SK-N-SH (cell line): ENCODE measurements around the gene FAM162A. TPM values are rescaled to one million over a fixed set of nuclear protein-coding genes. Genes with fewer than 3 reads are reported as not detected.

Experiments used
- CTCF ChIA-PET: fragments of 300-600, 350-600 bp; formaldehyde crosslinking; extraction: SDS; loops from one replicate; lab custom pipeline; 2021; lab: Yijun Ruan, JAX
- POLR2A ChIA-PET: fragments of 350-600 bp; sonication (Branson Sonifier 250); formaldehyde crosslinking; extraction: SDS; loops from one replicate; lab custom pipeline; 2020; ENCODE audit warnings: antibody characterized with exemption, inconsistent platforms; lab: Yijun Ruan, JAX
- DNase-seq: peaks from one replicate; pipeline ENCODE4 v3.0.0; 2012
- H2AFZ ChIP-seq: fragments of 200-600 bp; sonication (generic); 2 replicates; pipeline ENCODE4 v1.8.1; 2016; ENCODE audit warnings: antibody characterized with exemption, mild to moderate bottlenecking, low read depth
- H3F3A ChIP-seq: fragments of 200-600 bp; sonication (generic); replicated peaks from 2 replicates; pipeline ENCODE3; 2016; ENCODE audit warnings: antibody characterized with exemption, mild to moderate bottlenecking; ENCODE audit not compliant: insufficient read depth
- H3K27ac ChIP-seq, 2 experiments: fragments of 200-500 bp in 1 of 2; fragments of 200-600 bp in 1 of 2; sonication (Bioruptor generic) in 1 of 2; sonication (generic), shearing (Covaris generic) in 1 of 2; 2 replicates each; pipeline versions ENCODE4 v1.5.1 to v1.6.1; 2014 to 2016; ENCODE audit warnings: low read depth in 2 of 2, inconsistent platforms in 1 of 2, low read length in 1 of 2, mild to moderate bottlenecking in 1 of 2, mixed read lengths in 1 of 2
- H3K27me3 ChIP-seq: fragments of 200-600 bp; sonication (generic), shearing (Covaris generic); 2 replicates; pipeline ENCODE4 v1.6.1; 2016; ENCODE audit warnings: mixed run types; ENCODE audit not compliant: insufficient read depth
- H3K36me3 ChIP-seq, 2 experiments: fragments of 200-500 bp in 1 of 2; fragments of 200-600 bp in 1 of 2; sonication (Bioruptor generic) in 1 of 2; sonication (generic) in 1 of 2; replicated peaks in 1 of 2; 2 replicates each; pipeline versions ENCODE3 to v1.5.1; 2014 to 2016; ENCODE audit warnings: low read length in 1 of 2, mild to moderate bottlenecking in 1 of 2; ENCODE audit not compliant: insufficient read depth in 2 of 2, control insufficient read depth in 1 of 2
- H3K4me1 ChIP-seq, 2 experiments: fragments of 200-500 bp in 1 of 2; fragments of 200-600 bp in 1 of 2; sonication (Bioruptor generic) in 1 of 2; sonication (generic), shearing (Covaris generic) in 1 of 2; 2 replicates each; pipeline versions ENCODE4 v1.5.1 to v1.6.1; 2014 to 2016; ENCODE audit warnings: low read depth in 1 of 2, low read length in 1 of 2, mixed run types in 1 of 2; ENCODE audit not compliant: insufficient read depth in 2 of 2, control insufficient read depth in 1 of 2
- H3K4me2 ChIP-seq: fragments of 200-600 bp; sonication (generic), shearing (Covaris generic); 2 replicates; pipeline ENCODE4 v1.6.1; 2017; ENCODE audit warnings: mixed run types
- H3K4me3 ChIP-seq, 2 experiments: fragments of 200-500 bp in 1 of 2; fragments of 200-600 bp in 1 of 2; sonication (Bioruptor generic) in 1 of 2; sonication (generic), shearing (Covaris generic) in 1 of 2; 2 replicates each; pipeline versions ENCODE4 v1.5.1 to v1.8.1; 2014 to 2016; ENCODE audit warnings: low read depth in 2 of 2, inconsistent platforms in 1 of 2, low read length in 1 of 2, mild to moderate bottlenecking in 1 of 2, mixed read lengths in 1 of 2, moderate library complexity in 1 of 2
- H3K79me2 ChIP-seq: fragments of 200-600 bp; sonication (generic); 2 replicates; pipeline ENCODE4 v1.8.1; 2017; ENCODE audit warnings: mild to moderate bottlenecking; ENCODE audit not compliant: insufficient read depth
- H3K9ac ChIP-seq: fragments of 200-600 bp; sonication (generic); 2 replicates; pipeline ENCODE4 v1.6.1; 2017; ENCODE audit warnings: mixed run types
- H3K9me2 ChIP-seq: fragments of 200-600 bp; sonication (generic); 2 replicates; pipeline ENCODE4 v1.6.1; 2017; ENCODE audit warnings: mixed run types
- H3K9me3 ChIP-seq: fragments of 200-600 bp; sonication (generic); 2 replicates; pipeline ENCODE4 v1.6.1; 2017; ENCODE audit warnings: mixed run types, mild to moderate bottlenecking, moderate library complexity
- H4K20me1 ChIP-seq: fragments of 200-600 bp; sonication (generic); 2 replicates; pipeline ENCODE4 v1.6.1; 2017; ENCODE audit warnings: mild to moderate bottlenecking, mixed run types; ENCODE audit not compliant: insufficient read depth
- CHD2 ChIP-seq: fragments of 150-350 bp; IDR thresholded peaks from 2 replicates; pipeline ENCODE4 v1.6.1; 2018; ENCODE audit warnings: low read length; ENCODE audit not compliant: partially characterized antibody
- EP300 ChIP-seq, 2 experiments: IDR thresholded peaks; 2 replicates each; pipeline versions ENCODE4 v1.4.0 to v1.6.1; 2012; ENCODE audit warnings: borderline replicate concordance in 1 of 2, low read depth in 1 of 2, low read length in 1 of 2
- FOSL2 ChIP-seq: IDR thresholded peaks from 2 replicates; pipeline ENCODE4 v1.4.0; 2012; ENCODE audit warnings: low read depth, mild to moderate bottlenecking, moderate library complexity, borderline replicate concordance
- FOXM1 ChIP-seq: IDR thresholded peaks from 2 replicates; pipeline ENCODE4 v1.4.0; 2012; ENCODE audit warnings: low read depth, mild to moderate bottlenecking
- GABPA ChIP-seq: IDR thresholded peaks from 2 replicates; pipeline ENCODE4 v1.4.0; 2012; ENCODE audit warnings: low read depth, mild to moderate bottlenecking
- GATA2 ChIP-seq: sonication (generic); formaldehyde crosslinking; IDR thresholded peaks from 2 replicates; pipeline ENCODE4 v1.5.0; 2020; ENCODE audit warnings: mild to moderate bottlenecking, missing genetic modification reagents
- NFIC ChIP-seq: IDR thresholded peaks from 2 replicates; pipeline ENCODE4 v1.4.0; 2012; ENCODE audit warnings: borderline replicate concordance
- NRF1 ChIP-seq: IDR thresholded peaks from 2 replicates; pipeline ENCODE4 v1.6.1; 2012; ENCODE audit warnings: low read depth, mild to moderate bottlenecking, low read length
- POLR2AphosphoS5 ChIP-seq: IDR thresholded peaks from 2 replicates; pipeline ENCODE4 v1.6.1; 2012; ENCODE audit warnings: low read depth, low read length
- RAD21 ChIP-seq: IDR thresholded peaks from 2 replicates; pipeline ENCODE4 v1.6.1; 2012; ENCODE audit warnings: mild to moderate bottlenecking, low read length
- REST ChIP-seq: IDR thresholded peaks from 2 replicates; pipeline ENCODE4 v1.6.1; 2012; ENCODE audit warnings: mild to moderate bottlenecking, low read depth, low read length, moderate library complexity
- RXRA ChIP-seq: IDR thresholded peaks from 2 replicates; pipeline ENCODE4 v1.4.0; 2012; ENCODE audit warnings: low read depth, mild to moderate bottlenecking, borderline replicate concordance
- SMC3 ChIP-seq: IDR thresholded peaks from 2 replicates; pipeline ENCODE4 v1.6.1; 2012; ENCODE audit warnings: low read depth, low read length, improper control_type of control experiment
- YY1 ChIP-seq: IDR thresholded peaks from 2 replicates; pipeline ENCODE4 v1.4.0; 2012; ENCODE audit warnings: low read depth, mild to moderate bottlenecking
- WGBS: methylation state at CpG from one replicate; pipeline ENCODE4 v1.1.6; 2017; ENCODE audit warnings: low lambda C conversion rate; 5-methylcytosine and 5-hydroxymethylcytosine counted together
- polyA plus RNA-seq, 3 experiments: library from polyadenylated mRNA; depleted of rRNA; stranded (reverse); fragments of >200 nt; gene quantifications; 2 replicates each; pipeline ENCODE4 v1.2.3, GENCODE V29; 2012
- TF ChIP-seq, protein P1 (sequence below): IDR thresholded peaks from 2 replicates; pipeline ENCODE4 v1.4.0; 2012; ENCODE audit warnings: low read depth, borderline replicate concordance
- TF ChIP-seq, protein P2 (sequence below): IDR thresholded peaks from 2 replicates; pipeline ENCODE4 v1.4.0; 2012; ENCODE audit warnings: low read depth

Gene FAM162A
- polyA plus RNA-seq, 1 of the 3 experiments (the other 2 are of a cell fraction), result 35.1 TPM

DNA sequence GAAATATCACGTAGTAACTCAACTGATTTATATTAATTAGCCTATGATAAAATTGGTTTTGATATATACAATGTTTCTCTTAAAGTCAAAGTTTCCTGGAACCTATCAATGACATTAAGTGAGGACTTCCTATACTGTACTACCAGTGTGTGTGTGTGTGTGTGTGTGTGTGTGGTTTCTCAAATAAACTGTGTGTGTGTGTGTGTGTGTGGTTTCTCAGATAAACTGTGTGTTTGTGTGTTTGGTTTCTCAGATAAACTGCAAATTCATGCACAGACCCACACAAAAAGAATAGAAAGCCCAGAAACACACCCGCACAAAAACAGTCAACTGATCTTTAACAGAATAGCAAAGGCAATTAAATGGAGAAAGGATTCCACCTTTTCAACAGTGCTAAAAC lies 46.4 kb downstream of the FAM162A start (continued):
- no peak for TF ChIP-seq REST
- no peak for TF ChIP-seq RXRA
- no peak for TF ChIP-seq SMC3
- TF ChIP-seq CHD2, result no peak
- TF ChIP-seq GATA2 (CRISPR knock-in tag), result no peak
- TF ChIP-seq, protein P1, sequence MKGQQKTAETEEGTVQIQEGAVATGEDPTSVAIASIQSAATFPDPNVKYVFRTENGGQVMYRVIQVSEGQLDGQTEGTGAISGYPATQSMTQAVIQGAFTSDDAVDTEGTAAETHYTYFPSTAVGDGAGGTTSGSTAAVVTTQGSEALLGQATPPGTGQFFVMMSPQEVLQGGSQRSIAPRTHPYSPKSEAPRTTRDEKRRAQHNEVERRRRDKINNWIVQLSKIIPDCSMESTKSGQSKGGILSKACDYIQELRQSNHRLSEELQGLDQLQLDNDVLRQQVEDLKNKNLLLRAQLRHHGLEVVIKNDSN, result no peak
- TF ChIP-seq EP300 (IDR thresholded peaks at IDR 0.05; ENCODE audit: borderline replicate concordance in 1 of 2, low read depth in 1 of 2, low read length in 1 of 2), result no peak
- TF ChIP-seq, protein P2, sequence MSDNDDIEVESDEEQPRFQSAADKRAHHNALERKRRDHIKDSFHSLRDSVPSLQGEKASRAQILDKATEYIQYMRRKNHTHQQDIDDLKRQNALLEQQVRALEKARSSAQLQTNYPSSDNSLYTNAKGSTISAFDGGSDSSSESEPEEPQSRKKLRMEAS, result no peak

DNA sequence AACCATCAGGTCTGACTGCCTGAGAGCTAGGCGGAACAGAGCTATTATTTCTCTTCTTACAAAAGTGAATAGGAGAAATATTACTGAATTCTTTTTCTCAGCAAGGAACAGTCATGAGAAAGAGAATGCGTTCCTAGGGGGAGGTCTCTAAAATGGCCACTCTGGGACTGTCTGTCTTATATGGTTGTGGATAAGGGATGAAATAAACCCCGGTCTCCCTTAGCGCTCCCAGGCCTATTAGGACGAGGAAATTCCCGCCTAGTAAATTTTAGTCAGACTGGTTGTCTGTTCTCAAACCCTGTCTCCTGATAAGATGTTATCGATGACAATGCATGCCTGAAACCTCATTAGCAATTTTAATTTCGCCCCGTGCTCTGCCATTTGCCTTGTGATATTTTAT lies 52.0 kb downstream of the FAM162A start:
- Histone ChIP-seq H3F3A (peaks cover 7% of the 10 kb centered on the region), H3K27me3 (no peaks in the 10 kb centered on the region), H3K9me2 (no peaks in the 10 kb centered on the region), H3K36me3 (peaks cover 73 to 92% of the 10 kb centered on the region in 2 experiments), H3K79me2 (peaks cover 4% of the 10 kb centered on the region; the same call in 1 of the 2 replicates), H3K9ac (no peak overlapping the region), H3K27ac (no peak overlapping the region), H3K9me3 (no peaks in the 10 kb centered on the region), H3K4me3 (no peak overlapping the region), H3K4me2 (no peak overlapping the region), H3K4me1 (no peaks in the 10 kb centered on the region), H2AFZ (no peak overlapping the region), H4K20me1 (no peaks in the 10 kb centered on the region)
- WGBS, result 94% methylated on average over 9 of the region's 9 CpGs
- POLR2A ChIA-PET, result no interaction called here
- no peak for TF ChIP-seq GABPA
- no peak for TF ChIP-seq POLR2AphosphoS5
- no peak for TF ChIP-seq FOXM1
- CTCF ChIA-PET, result interaction anchor here (1.6 kb wide), 1 partner anchor 43 kb away, joined by 4 read pairs; no protein-coding TSS in a partner anchor
- DNase-seq, result no peak

DNA sequence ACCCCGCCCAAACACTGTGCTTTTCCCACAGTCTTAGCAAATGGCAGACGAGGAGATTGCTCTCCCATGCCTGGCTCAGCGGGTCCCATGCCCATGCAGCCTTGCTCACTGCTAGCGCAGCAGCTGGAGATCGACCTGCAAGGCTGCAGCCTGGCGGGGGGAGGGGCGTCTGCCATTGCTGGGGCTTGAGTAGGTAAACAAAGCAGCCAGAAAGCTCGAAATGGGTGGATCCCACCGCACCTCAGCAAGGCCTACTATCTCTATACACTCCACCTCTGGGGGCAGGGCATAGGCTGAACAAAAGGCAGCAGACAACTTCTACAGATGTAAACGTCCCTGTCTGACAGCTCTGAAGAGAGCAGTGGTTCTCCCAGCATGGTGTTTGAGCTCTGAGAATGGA lies 59.1 kb downstream of the FAM162A start:
- Histone ChIP-seq H3F3A (peaks cover 3% of the 10 kb centered on the region), H3K9me3 (no peaks in the 10 kb centered on the region), H3K4me1 (no peaks in the 10 kb centered on the region; a peak in 1 of 4 replicates), H3K36me3 (peaks cover 43 to 61% of the 10 kb centered on the region in 2 experiments), H3K9me2 (no peaks in the 10 kb centered on the region), H3K27ac (no peak overlapping the region), H2AFZ (no peak overlapping the region), H3K27me3 (no peaks in the 10 kb centered on the region), H3K4me2 (no peak overlapping the region), H3K9ac (no peak overlapping the region), H3K4me3 (no peak overlapping the region), H4K20me1 (no peaks in the 10 kb centered on the region), H3K79me2 (peaks cover 60% of the 10 kb centered on the region)
- CTCF ChIA-PET, result no interaction called here
- 91% methylated on average over 4 of the region's 10 CpGs for WGBS
- no peak for DNase-seq
- TF ChIP-seq CHD2, result no peak
- TF ChIP-seq NFIC, result no peak
- no peak for TF ChIP-seq YY1
- no peak for TF ChIP-seq FOSL2
- TF ChIP-seq RAD21, result no peak
- TF ChIP-seq, protein P1, result no peak
- TF ChIP-seq EP300 (IDR thresholded peaks at IDR 0.05; ENCODE audit: borderline replicate concordance in 1 of 2, low read depth in 1 of 2, low read length in 1 of 2), result no peak
- TF ChIP-seq GABPA, result no peak
- TF ChIP-seq NRF1, result no peak
- POLR2A ChIA-PET, result no interaction called here
